HEK293 (cell line): Measurements from ENCODE around the gene NSFL1C.

ENCODE experiments used
- CTCF ChIA-PET: fragments of 350-600 bp; formaldehyde crosslinking; extraction: SDS; loops from one replicate; lab custom pipeline; 2021; ENCODE audit warnings: antibody characterized with exemption; lab: Yijun Ruan, JAX
- POLR2A ChIA-PET: fragments of 300-600 bp; formaldehyde crosslinking; extraction: SDS; loops from one replicate; lab custom pipeline; 2020; ENCODE audit warnings: antibody characterized with exemption, inconsistent platforms; lab: Yijun Ruan, JAX
- H3K27ac ChIP-seq: fragments of 200-500 bp; sonication (Bioruptor generic); 2 replicates; pipeline ENCODE4 v1.5.1; 2014; ENCODE audit warnings: low read depth, low read length, control low read depth, inconsistent platforms; ENCODE audit errors: extremely low read depth
- H3K36me3 ChIP-seq, 2 experiments: fragments of 200-500 bp in 1 of 2; sonication (Bioruptor generic) in 1 of 2; 1 replicate in 1 of 2; 2 replicates in 1 of 2; pipeline ENCODE4 v1.5.1; 2014 to 2017; ENCODE audit warnings: inconsistent platforms in 2 of 2, low read length in 2 of 2; ENCODE audit not compliant: control insufficient read depth in 2 of 2, insufficient read depth in 1 of 2
- H3K4me1 ChIP-seq: fragments of 200-500 bp; sonication (Bioruptor generic); 2 replicates; pipeline ENCODE4 v1.5.1; 2014; ENCODE audit warnings: mild to moderate bottlenecking, low read length, inconsistent platforms; ENCODE audit not compliant: control insufficient read depth, insufficient read depth
- H3K4me3 ChIP-seq: 2 replicates; pipeline ENCODE4 v1.5.1; 2011; ENCODE audit warnings: low read depth, mild to moderate bottlenecking, control low read depth, low read length, moderate library complexity
- H3K9me3 ChIP-seq: fragments of 200-500 bp; sonication (Bioruptor generic); 2 replicates; pipeline ENCODE4 v1.5.1; 2014; ENCODE audit warnings: low read depth, low read length, inconsistent platforms; ENCODE audit not compliant: control insufficient read depth, insufficient read depth
- GLI2 ChIP-seq: fragments of 450-650 bp; formaldehyde crosslinking; IDR thresholded peaks from 2 replicates; pipeline ENCODE4; 2017; ENCODE audit warnings: missing biosample characterization, missing genetic modification characterization, low read depth, borderline replicate concordance
- GLIS1 ChIP-seq: fragments of 450-650 bp; formaldehyde crosslinking; IDR thresholded peaks from 2 replicates; pipeline ENCODE4 v1.5.1; 2016; ENCODE audit warnings: missing biosample characterization, missing genetic modification characterization
- GLIS2 ChIP-seq: fragments of 450-650 bp; formaldehyde crosslinking; IDR thresholded peaks from 2 replicates; pipeline ENCODE4 v1.5.1; 2016; ENCODE audit warnings: missing biosample characterization, missing genetic modification characterization
- HIC1 ChIP-seq: fragments of 450-650 bp; formaldehyde crosslinking; IDR thresholded peaks from 2 replicates; pipeline ENCODE4 v1.5.1; 2016; ENCODE audit warnings: missing biosample characterization, missing genetic modification characterization
- RBAK ChIP-seq: fragments of 450-650 bp; formaldehyde crosslinking; IDR thresholded peaks from 2 replicates; pipeline ENCODE4 v1.5.1; 2016; ENCODE audit warnings: missing biosample characterization, missing genetic modification characterization
- YY2 ChIP-seq: fragments of 450-650 bp; formaldehyde crosslinking; IDR thresholded peaks from 2 replicates; pipeline ENCODE4 v1.5.1; 2016; ENCODE audit warnings: missing biosample characterization, missing genetic modification characterization
- ZBTB8A ChIP-seq: fragments of 450-650 bp; formaldehyde crosslinking; IDR thresholded peaks from 2 replicates; pipeline ENCODE4 v1.5.1; 2016; ENCODE audit warnings: missing biosample characterization, missing genetic modification characterization
- ZEB2 ChIP-seq: fragments of 450-650 bp; formaldehyde crosslinking; IDR thresholded peaks from 2 replicates; pipeline ENCODE4 v1.5.1; 2016; ENCODE audit warnings: missing biosample characterization, missing genetic modification characterization
- ZFP69B ChIP-seq: fragments of 450-650 bp; formaldehyde crosslinking; IDR thresholded peaks from 2 replicates; pipeline ENCODE4 v1.5.1; 2016; ENCODE audit warnings: missing biosample characterization, missing genetic modification characterization
- ZNF214 ChIP-seq: fragments of 450-650 bp; formaldehyde crosslinking; IDR thresholded peaks from 2 replicates; pipeline ENCODE4 v1.5.1; 2017; ENCODE audit warnings: missing biosample characterization, mild to moderate bottlenecking, missing genetic modification characterization, borderline replicate concordance
- ZNF23 ChIP-seq: fragments of 450-650 bp; formaldehyde crosslinking; IDR thresholded peaks from 2 replicates; pipeline ENCODE4 v1.5.1; 2016; ENCODE audit warnings: missing biosample characterization, missing genetic modification characterization, borderline replicate concordance
- ZNF24 ChIP-seq: fragments of 450-650 bp; formaldehyde crosslinking; IDR thresholded peaks from 2 replicates; pipeline ENCODE4 v1.5.1; 2016; ENCODE audit warnings: missing biosample characterization, missing genetic modification characterization
- ZNF341 ChIP-seq: fragments of 450-650 bp; formaldehyde crosslinking; IDR thresholded peaks from 2 replicates; pipeline ENCODE4; 2016; ENCODE audit warnings: low read depth, missing biosample characterization, missing genetic modification characterization
- ZNF362 ChIP-seq: fragments of 450-650 bp; formaldehyde crosslinking; IDR thresholded peaks from 2 replicates; pipeline ENCODE4 v1.5.1; 2016; ENCODE audit warnings: missing biosample characterization, missing genetic modification characterization
- ZNF366 ChIP-seq: fragments of 450-650 bp; formaldehyde crosslinking; conservative IDR thresholded peaks from 2 replicates; pipeline ENCODE4 v1.5.1; 2016; ENCODE audit warnings: missing biosample characterization, missing genetic modification characterization
- ZNF404 ChIP-seq: fragments of 450-650 bp; formaldehyde crosslinking; IDR thresholded peaks from 2 replicates; pipeline ENCODE4 v1.5.1; 2017; ENCODE audit warnings: missing biosample characterization, missing genetic modification characterization
- ZNF518A ChIP-seq: fragments of 450-650 bp; formaldehyde crosslinking; conservative IDR thresholded peaks from 2 replicates; pipeline ENCODE4 v1.5.1; 2016; ENCODE audit warnings: low read depth, missing biosample characterization, missing genetic modification characterization
- ZNF555 ChIP-seq: fragments of 450-650 bp; formaldehyde crosslinking; conservative IDR thresholded peaks from 2 replicates; pipeline ENCODE4 v1.5.1; 2017; ENCODE audit warnings: missing biosample characterization, mild to moderate bottlenecking, missing genetic modification characterization, inconsistent platforms
- ZNF561 ChIP-seq: fragments of 450-650 bp; IDR thresholded peaks from 2 replicates; pipeline ENCODE4 v1.5.1; 2018; ENCODE audit warnings: missing biosample characterization, missing genetic modification characterization, borderline replicate concordance
- ZNF571 ChIP-seq: fragments of 450-650 bp; formaldehyde crosslinking; IDR thresholded peaks from 2 replicates; pipeline ENCODE4 v1.5.0; 2017; ENCODE audit warnings: missing biosample characterization, missing genetic modification characterization
- ZNF610 ChIP-seq: fragments of 450-650 bp; formaldehyde crosslinking; IDR thresholded peaks from 2 replicates; pipeline ENCODE4 v1.5.1; 2016; ENCODE audit warnings: missing biosample characterization, missing genetic modification characterization, borderline replicate concordance
- ZNF624 ChIP-seq: fragments of 450-650 bp; formaldehyde crosslinking; IDR thresholded peaks from 2 replicates; pipeline ENCODE4 v1.5.1; 2017; ENCODE audit warnings: missing biosample characterization, missing genetic modification characterization
- ZNF768 ChIP-seq: fragments of 450-650 bp; formaldehyde crosslinking; IDR thresholded peaks from 2 replicates; pipeline ENCODE4 v1.5.1; 2018; ENCODE audit warnings: missing biosample characterization, mild to moderate bottlenecking, missing genetic modification characterization
- ZNF776 ChIP-seq: fragments of 450-650 bp; formaldehyde crosslinking; IDR thresholded peaks from 2 replicates; pipeline ENCODE4 v1.5.0; 2017; ENCODE audit warnings: missing biosample characterization, missing genetic modification characterization, borderline replicate concordance
- ZNF792 ChIP-seq: fragments of 450-650 bp; formaldehyde crosslinking; IDR thresholded peaks from 2 replicates; pipeline ENCODE4 v1.5.1; 2016; ENCODE audit warnings: missing biosample characterization, missing genetic modification characterization

Gene NSFL1C

GRCh38 chr20:1491281-1491840 lies 24.7 kb upstream of the NSFL1C start, which contains the start of gene SIRPB2:
SIRPB2 (minus strand) TSS chr20:1491420; CDS start chr20:1491359, 61 bp downstream.
- H3K4me3 ChIP-seq: no peak within 1 kb of the TSS
- TF ChIP-seq GLIS1 (tag by site-specific recombination) (no peak), RBAK (tag by site-specific recombination) (no peak), ZNF624 (tag by site-specific recombination) (no peak), ZNF518A (tag by site-specific recombination) (no peak), ZEB2 (no peak), ZFP69B (tag by site-specific recombination) (no peak), ZNF341 (no peak), ZNF571 (tag by site-specific recombination) (no peak), ZNF214 (no peak), ZNF776 (tag by site-specific recombination) (no peak), ZNF792 (no peak), ZBTB8A (tag by site-specific recombination) (no peak), ZNF362 (tag by site-specific recombination) (no peak)
- peaks cover 3% of the 10 kb centered on the region; the same call in 1 of the 2 replicates for H3K4me1 ChIP-seq
- no peaks in the 10 kb centered on the region for H3K9me3 ChIP-seq
- H3K36me3 ChIP-seq: no peaks in the 10 kb centered on the region
- CTCF ChIA-PET: interaction anchor here (0.6 to 2.0 kb wide), 2 partner anchors 12 to 309 kb away, joined by 5 to 11 read pairs; no protein-coding TSS in a partner anchor
- no peak within 1 kb of the TSS for H3K27ac ChIP-seq
- POLR2A ChIA-PET: no interaction called here

- ChIA-PET POLR2A (no interaction called here), CTCF (interaction anchor here (0.6 to 2.2 kb wide), 3 partner anchors 9 to 310 kb away, joined by 3 to 15 read pairs (median 5); no protein-coding TSS in a partner anchor)
- TF ChIP-seq GLI2 (tag by site-specific recombination) (no peak), ZNF366 (tag by site-specific recombination) (no peak), RBAK (tag by site-specific recombination) (no peak), ZNF610 (no peak), ZNF768 (tag by site-specific recombination) (no peak), ZNF555 (tag by site-specific recombination) (no peak), HIC1 (tag by site-specific recombination) (no peak), ZNF23 (tag by site-specific recombination) (no peak), GLIS2 (no peak), ZFP69B (tag by site-specific recombination) (no peak), YY2 (tag by site-specific recombination) (no peak), ZNF404 (tag by site-specific recombination) (no peak), ZNF24 (no peak), ZNF561 (tag by site-specific recombination) (no peak)
- H3K36me3 ChIP-seq: no peaks in the 10 kb centered on the region
- H3K4me1 ChIP-seq: peaks cover 3% of the 10 kb centered on the region; the same call in 1 of the 2 replicates
- no peak overlapping the region for H3K4me3 ChIP-seq
- no peaks in the 10 kb centered on the region for H3K9me3 ChIP-seq
- no peak overlapping the region for H3K27ac ChIP-seq
These were observed 24.1 kb upstream of the NSFL1C start for GRCh38 chr20:1490643-1491195.
